IMR-90 (cell line): ENCODE results near the gene CASP7. TPM values are rescaled to one million over a fixed set of nuclear protein-coding genes. Genes with fewer than 3 reads are reported as not detected.

Experiments
- ATAC-seq: fragments of 200-7000 bp; cut with Tn5 transposase; 2 replicates; pipeline ENCODE4 v1.9.1; 2020; ENCODE audit warnings: low read depth, mild to moderate bottlenecking, moderate library complexity
- BruUV-seq: library from RNA; stranded (reverse); fragments of 400-500 nt; replicated peaks from 2 replicates; lab custom pipeline; 2021; lab: Mats Ljungman, UMichigan
- CTCF ChIA-PET: fragments of 300-600 bp; formaldehyde crosslinking; extraction: SDS; loops from one replicate; lab custom pipeline; 2021; ENCODE audit warnings: antibody characterized with exemption; lab: Yijun Ruan, JAX
- POLR2A ChIA-PET: fragments of 300-600 bp; sonication (Branson Sonifier 250); formaldehyde crosslinking; loops from one replicate; lab custom pipeline; 2022; ENCODE audit warnings: antibody characterized with exemption; ENCODE audit not compliant: unreplicated experiment; lab: Charles Lee
- DNase-seq: peaks from one replicate; pipeline ENCODE4 v3.0.0; 2013
- H2AFZ ChIP-seq: replicated peaks from 2 replicates; pipeline ENCODE3; 2013; ENCODE audit warnings: low read length, mild to moderate bottlenecking; ENCODE audit not compliant: poor library complexity
- H2AK5ac ChIP-seq: 2 replicates; pipeline ENCODE4 v1.6.1; 2013; ENCODE audit warnings: low read depth, low read length, inconsistent platforms
- H2AK9ac ChIP-seq: replicated peaks from 2 replicates; pipeline ENCODE3; 2013; ENCODE audit warnings: mild to moderate bottlenecking, low read depth, low read length, moderate library complexity; ENCODE audit not compliant: poor library complexity
- H2BK120ac ChIP-seq: 2 replicates; pipeline ENCODE4 v1.6.1; 2013; ENCODE audit warnings: low read depth, low read length, inconsistent platforms
- H2BK15ac ChIP-seq: 3 replicates; pipeline ENCODE4 v1.6.1; 2013; ENCODE audit warnings: low read depth, low read length, inconsistent platforms
- H2BK20ac ChIP-seq: 2 replicates; pipeline ENCODE4 v1.6.1; 2013; ENCODE audit warnings: low read depth, mild to moderate bottlenecking, inconsistent platforms, low read length, moderate library complexity
- H2BK5ac ChIP-seq: 2 replicates; pipeline ENCODE4 v1.6.1; 2013; ENCODE audit warnings: mild to moderate bottlenecking, low read depth, low read length, inconsistent platforms; ENCODE audit not compliant: poor library complexity, severe bottlenecking
- H3K14ac ChIP-seq: replicated peaks from 2 replicates; pipeline ENCODE4 v1.6.1; 2013; ENCODE audit warnings: low read depth, low read length, inconsistent platforms
- H3K18ac ChIP-seq: 2 replicates; pipeline ENCODE4 v1.6.1; 2013; ENCODE audit warnings: low read depth, low read length, control low read depth
- H3K23ac ChIP-seq: 2 replicates; pipeline ENCODE4 v1.6.1; 2013; ENCODE audit warnings: low read depth, low read length, inconsistent platforms
- H3K27ac ChIP-seq: 2 replicates; pipeline ENCODE4 v1.5.1; 2013; ENCODE audit warnings: mild to moderate bottlenecking, control low read depth, low read length; ENCODE audit not compliant: insufficient read depth
- H3K27me3 ChIP-seq: 2 replicates; pipeline ENCODE4 v1.6.1; 2013; ENCODE audit warnings: low read length; ENCODE audit not compliant: control insufficient read depth, insufficient read depth
- H3K36me3 ChIP-seq: 2 replicates; pipeline ENCODE4 v1.6.1; 2013; ENCODE audit warnings: low read length, mixed read lengths; ENCODE audit not compliant: control insufficient read depth, insufficient read depth
- H3K4ac ChIP-seq: 2 replicates; pipeline ENCODE4 v1.6.1; 2013; ENCODE audit warnings: low read depth, low read length, inconsistent platforms
- H3K4me1 ChIP-seq: 2 replicates; pipeline ENCODE4 v1.6.1; 2013; ENCODE audit warnings: low read length, mixed read lengths; ENCODE audit not compliant: control insufficient read depth, insufficient read depth
- H3K4me2 ChIP-seq: 2 replicates; pipeline ENCODE4 v1.6.1; 2013; ENCODE audit warnings: low read depth, mild to moderate bottlenecking, control low read depth, low read length, moderate library complexity
- H3K4me3 ChIP-seq: 2 replicates; pipeline ENCODE4 v1.5.1; 2013; ENCODE audit warnings: low read depth, mild to moderate bottlenecking, control low read depth, low read length, moderate library complexity; ENCODE audit not compliant: insufficient read depth
- H3K56ac ChIP-seq: 2 replicates; pipeline ENCODE4 v1.6.1; 2013; ENCODE audit warnings: low read length, inconsistent platforms; ENCODE audit not compliant: insufficient read depth; ENCODE audit errors: extremely low read depth
- H3K79me1 ChIP-seq, 2 experiments: 2 replicates each; pipeline ENCODE4 v1.6.1; 2013; ENCODE audit warnings: low read length in 2 of 2, inconsistent platforms in 1 of 2, low read depth in 1 of 2
- H3K9ac ChIP-seq: 2 replicates; pipeline ENCODE4 v1.6.1; 2013; ENCODE audit warnings: low read depth, low read length, control low read depth
- H3K9me1 ChIP-seq: 2 replicates; pipeline ENCODE4 v1.6.1; 2013; ENCODE audit warnings: low read length, inconsistent platforms; ENCODE audit not compliant: insufficient read depth
- H3K9me3 ChIP-seq: 2 replicates; pipeline ENCODE4 v1.6.1; 2013; ENCODE audit warnings: low read length; ENCODE audit not compliant: control insufficient read depth, insufficient read depth
- H4K20me1 ChIP-seq: 2 replicates; pipeline ENCODE4 v1.6.1; 2013; ENCODE audit warnings: low read length, inconsistent platforms; ENCODE audit not compliant: insufficient read depth
- H4K5ac ChIP-seq: 2 replicates; pipeline ENCODE4 v1.6.1; 2013; ENCODE audit warnings: mild to moderate bottlenecking, low read depth, low read length, control low read depth
- H4K8ac ChIP-seq, 2 experiments: 2 replicates each; pipeline ENCODE4 v1.6.1; 2013; ENCODE audit warnings: low read depth in 2 of 2, low read length in 2 of 2, control low read depth in 1 of 2, inconsistent platforms in 1 of 2
- H4K91ac ChIP-seq: 2 replicates; pipeline ENCODE4 v1.6.1; 2013; ENCODE audit warnings: low read depth, low read length, inconsistent platforms; ENCODE audit not compliant: insufficient read depth
- BHLHE40 ChIP-seq: fragments of 150-350 bp; IDR thresholded peaks from 2 replicates; pipeline ENCODE4 v1.6.1; 2016; ENCODE audit warnings: mild to moderate bottlenecking, low read depth, low read length
- CEBPB ChIP-seq: IDR thresholded peaks from 2 replicates; pipeline ENCODE4 v1.6.1; 2012; ENCODE audit warnings: low read depth, low read length, improper control_type of control experiment
- CHD1 ChIP-seq: IDR thresholded peaks from 2 replicates; pipeline ENCODE4 v1.6.1; 2012; ENCODE audit warnings: low read depth, low read length, improper control_type of control experiment
- CTCF ChIP-seq: conservative IDR thresholded peaks from 2 replicates; pipeline ENCODE4 v1.5.1; 2012; ENCODE audit warnings: mild to moderate bottlenecking, low read depth, low read length, improper control_type of control experiment
- ELK1 ChIP-seq: fragments of 150-350 bp; IDR thresholded peaks from 2 replicates; pipeline ENCODE4 v1.6.1; 2016; ENCODE audit warnings: low read depth, mild to moderate bottlenecking, low read length, moderate library complexity, borderline replicate concordance
- FOS ChIP-seq: fragments of 150-350 bp; IDR thresholded peaks from 2 replicates; pipeline ENCODE4 v1.6.1; 2016; ENCODE audit warnings: low read depth, low read length
- MAFK ChIP-seq: IDR thresholded peaks from 2 replicates; pipeline ENCODE4 v1.6.1; 2012; ENCODE audit warnings: low read depth, low read length, improper control_type of control experiment
- MAZ ChIP-seq: IDR thresholded peaks from 2 replicates; pipeline ENCODE4 v1.6.1; 2012; ENCODE audit warnings: low read depth, mild to moderate bottlenecking, low read length, improper control_type of control experiment, moderate library complexity, borderline replicate concordance
- POLR2A ChIP-seq: IDR thresholded peaks from 2 replicates; pipeline ENCODE4 v1.6.1; 2012; ENCODE audit warnings: mild to moderate bottlenecking, low read depth, low read length
- RAD21 ChIP-seq: IDR thresholded peaks from 2 replicates; pipeline ENCODE4 v1.6.1; 2012; ENCODE audit warnings: low read length, improper control_type of control experiment
- RCOR1 ChIP-seq: IDR thresholded peaks from 2 replicates; pipeline ENCODE4 v1.6.1; 2012; ENCODE audit warnings: mild to moderate bottlenecking, low read length, improper control_type of control experiment; ENCODE audit not compliant: insufficient replicate concordance
- SMC3 ChIP-seq: fragments of 150-350 bp; IDR thresholded peaks from 2 replicates; pipeline ENCODE4 v1.6.1; 2016; ENCODE audit warnings: low read depth, mild to moderate bottlenecking, antibody characterized with exemption, low read length, moderate library complexity
- USF2 ChIP-seq: fragments of 150-350 bp; IDR thresholded peaks from 2 replicates; pipeline ENCODE4 v1.6.1; 2017; ENCODE audit warnings: mild to moderate bottlenecking, antibody characterized with exemption, low read length, low read depth
- WGBS, 2 experiments: methylation state at CpG; one replicate each; pipeline versions ENCODE4 v1.1.5 to v1.1.7; 2013; ENCODE audit warnings: missing lambda C conversion rate in 2 of 2; ENCODE audit not compliant: insufficient read length in 1 of 2; ENCODE audit errors: extremely low coverage in 2 of 2; 5-methylcytosine and 5-hydroxymethylcytosine counted together
- dilution Hi-C: fragments of 300-500 bp; cut with HindIII; formaldehyde crosslinking; loops from one replicate; pipeline ENCODE4 v1.14.3; 2018; ENCODE audit warnings: low sequenced_read_pairs; ENCODE audit not compliant: unreplicated experiment
- in situ Hi-C: fragments of 300-500 bp; cut with MboI; formaldehyde crosslinking; loops from 3 replicates; pipeline ENCODE4 v1.14.3; 2019; ENCODE audit warnings: low sequenced_read_pairs, inconsistent platforms, mixed read lengths
- intact Hi-C: fragments of 100-400 bp; cut with micrococcal nuclease; formaldehyde crosslinking; loops from 2 replicates; pipeline ENCODE4 v1.10.0; 2022
- polyA plus RNA-seq, 3 experiments: library from polyadenylated mRNA; depleted of rRNA; stranded (reverse); fragments of >200 nt; gene quantifications; 2 replicates each; pipeline ENCODE4 v1.2.3, GENCODE V29; 2012; ENCODE audit warnings: low replicate concordance in 1 of 3
- total RNA-seq: library from RNA; depleted of rRNA; stranded (reverse); fragments of >200 nt; gene quantifications from 2 replicates; pipeline ENCODE4 v1.2.3, GENCODE V29; 2012

The CASP7 gene
- total and polyA plus RNA-seq, 2 of the 4 experiments (the other 2 are of a cell fraction): 15.1 to 16.7 TPM

- TF ChIP-seq FOS (no peak), MAZ (no peak), BHLHE40 (no peak)
These were observed 40.7 kb downstream of the CASP7 start (continued) for GRCh38 chr10:113720386-113720785.

- BruUV-seq: no TSS peak
- Histone ChIP-seq H3K23ac (no peak overlapping the region), H3K9me3 (no peaks in the 10 kb centered on the region), H2BK20ac (no peak overlapping the region), H4K5ac (no peak overlapping the region), H2AK9ac (no peak overlapping the region), H4K91ac (no peak overlapping the region), H2BK15ac (no peak overlapping the region), H3K4me3 (no peak overlapping the region), H2BK120ac (no peak overlapping the region), H3K27me3 (no peaks in the 10 kb centered on the region), H2AFZ (no peak overlapping the region), H4K8ac (no peak overlapping the region), H3K56ac (no peak overlapping the region), H3K9ac (no peak overlapping the region), H3K4me2 (no peak overlapping the region), H3K9me1 (no peaks in the 10 kb centered on the region), H3K36me3 (peaks cover 13% of the 10 kb centered on the region), H3K79me1 (no peaks in the 10 kb centered on the region), H3K4me1 (no peaks in the 10 kb centered on the region), H4K20me1 (no peaks in the 10 kb centered on the region), H2BK5ac (no peak overlapping the region), H3K18ac (no peak overlapping the region), H3K14ac (no peak overlapping the region), H3K4ac (no peak overlapping the region), H2AK5ac (no peak overlapping the region), H3K27ac (no peak overlapping the region)
- intact Hi-C loops (no loop called here), in situ Hi-C loops (no loop called here), dilution Hi-C loops (no loop called here)
- ChIA-PET POLR2A (no interaction called here), CTCF (interaction anchor here (1.7 kb wide), 1 partner anchor 15 kb away, joined by 5 read pairs; no protein-coding TSS in a partner anchor)
- WGBS, 2 experiments: 100% methylated on average over 2 of the region's 9 CpGs; no CpG with 5 or more reads in 1 of the 2 experiments
- no peak for ATAC-seq
- no peak for DNase-seq
- TF ChIP-seq CEBPB (no peak), CTCF (no peak), POLR2A (no peak), RCOR1 (no peak), RAD21 (no peak), MAFK (no peak), MAZ (no peak), BHLHE40 (no peak), CHD1 (no peak), USF2 (no peak), SMC3 (no peak), ELK1 (no peak)
These were observed 52.6 kb downstream of the CASP7 start for GRCh38 chr10:113732160-113732881.
